Upper lobe of left lung (tissue), 4 donors: Measurements from ENCODE around the gene PISD.

Source experiments
- CTCF ChIP-seq, 6 experiments: fragments of 450-650 bp in 4 of 6; fragments of 200-600 bp in 2 of 6; sonication (generic) in 2 of 6; IDR thresholded peaks; one replicate each; pipeline ENCODE4 v1.5.1; 2016 to 2019; ENCODE audit warnings: antibody characterized with exemption in 6 of 6
- EP300 ChIP-seq, 4 donors: sonication (generic); formaldehyde crosslinking; IDR thresholded peaks; one replicate each; pipeline ENCODE4 v1.5.1; 2017; ENCODE audit warnings: antibody characterized with exemption in 4 of 4, control low read depth in 2 of 4
- POLR2A ChIP-seq, 4 donors: fragments of 450-650 bp; IDR thresholded peaks; one replicate each; pipeline ENCODE4 v1.5.1; 2016 to 2017; ENCODE audit warnings: antibody characterized with exemption in 4 of 4, mild to moderate bottlenecking in 2 of 4
- POLR2AphosphoS5 ChIP-seq, 2 donors: sonication (generic); formaldehyde crosslinking; IDR thresholded peaks; one replicate each; pipeline ENCODE4 v1.5.1; 2017; ENCODE audit warnings: antibody characterized with exemption in 2 of 2

GRCh38 chr22:31623592-31624304 lies 38.3 kb downstream of the PISD start:
- TF ChIP-seq CTCF (IDR thresholded peaks at IDR 0.05) = no peak
- no peak for TF ChIP-seq EP300 (IDR thresholded peaks at IDR 0.05)
- no peak for TF ChIP-seq POLR2A (IDR thresholded peaks at IDR 0.05)
- TF ChIP-seq POLR2AphosphoS5 (IDR thresholded peaks at IDR 0.05) = no peak
